Right lobe of liver (tissue), 6 donors: Measurements from ENCODE around the gene ESYT2. TPM values are rescaled to one million over a fixed set of nuclear protein-coding genes. Genes with fewer than 3 reads are reported as not detected.

Experiments
- ATAC-seq, 4 donors: fragments of 200-7000 bp; cut with Tn5 transposase; one replicate each; pipeline ENCODE4 v1.9.1; 2020; ENCODE audit warnings: mild to moderate bottlenecking in 4 of 4, moderate library complexity in 4 of 4
- DNase-seq, 3 donors: peaks; one replicate each; pipeline ENCODE4 v3.0.0-alpha.2; 2020
- H3K27ac ChIP-seq, 3 donors: fragments of 200-600 bp; one replicate each; pipeline ENCODE4 v1.8.0; 2022
- H3K27me3 ChIP-seq, 2 donors: fragments of 200-600 bp; one replicate each; pipeline ENCODE4 v1.8.0; 2022
- H3K36me3 ChIP-seq, 4 donors: fragments of 200-600 bp; sonication (generic) in 1 of 4; one replicate each; pipeline versions ENCODE4 v1.5.1 to v1.8.0; 2017 to 2022; ENCODE audit warnings: control low read depth in 1 of 4
- H3K4me1 ChIP-seq, 4 donors: fragments of 200-600 bp; sonication (generic) in 1 of 4; one replicate each; pipeline versions ENCODE4 v1.5.1 to v1.8.0; 2017 to 2022; ENCODE audit warnings: control low read depth in 1 of 4
- H3K4me3 ChIP-seq, 3 donors: fragments of 200-600 bp; one replicate each; pipeline ENCODE4 v1.8.0; 2022
- H3K9me3 ChIP-seq, 4 donors: fragments of 200-600 bp; sonication (generic) in 1 of 4; one replicate each; pipeline versions ENCODE4 v1.5.1 to v1.8.0; 2017 to 2022; ENCODE audit warnings: control low read depth in 1 of 4
- POLR2A ChIP-seq: fragments of 450-650 bp; IDR thresholded peaks from one replicate; pipeline ENCODE4 v1.6.1; 2017; ENCODE audit warnings: antibody characterized with exemption, mild to moderate bottlenecking
- WGBS: methylation state at CpG from one replicate; pipeline ENCODE4 v1.1.6; 2018; ENCODE audit warnings: low coverage, low lambda C conversion rate; ENCODE audit not compliant: insufficient coverage; ENCODE audit errors: missing lambda C conversion rate; 5-methylcytosine and 5-hydroxymethylcytosine counted together
- intact Hi-C, 2 donors: fragments of 100-400 bp; cut with DNase I; formaldehyde crosslinking; loops; one replicate each; pipeline versions ENCODE4 v1.11.2 to v1.14.1; 2022
- total RNA-seq, 6 experiments: library from RNA; depleted of rRNA in 2 of 6; stranded (reverse); fragments of >200 nt in 2 of 6; fragmentation: NEBNext Ultra II Directional in 3 of 6; extraction: Animal tissue kit (Norgen Biotek cat#: 25700) in 3 of 6; gene quantifications; one replicate each; pipeline versions ENCODE4 v1.1.0 to v1.2.4, GENCODE V29; 2016 to 2023
- TF ChIP-seq, protein P1 (sequence below), 4 donors: fragments of 200-600 bp in 3 of 4; fragments of 450-650 bp in 1 of 4; IDR thresholded peaks; one replicate each; pipeline versions ENCODE4 v1.5.1 to v1.8.0; 2016 to 2022; ENCODE audit warnings: antibody characterized with exemption in 4 of 4, mild to moderate bottlenecking in 2 of 4
- donor health status: DM: no; HTN: yes; CAD: no.
- donor health status: DM: no; HTN: no; CAD: no.
- donor health status: DM: no; HTN: no; CAD: no.
- donor health status: DM: no; HTN: yes; CAD: no.
- donor health status: DM: no; HTN: yes; CAD: no.

Gene ESYT2
- total RNA-seq, 6 experiments from 2014 or later: 19.7 to 28.7 (median 24.2) TPM

GRCh38 chr7:158795272-158795671 lies 34.0 kb downstream of the ESYT2 start:
- H3K4me3 ChIP-seq: no peak overlapping the region
- DNase-seq (no peak), ATAC-seq (no peak)
- H3K36me3 ChIP-seq: peaks cover 0 to 24% (median 7%) of the 10 kb centered on the region in 4 donors
- TF ChIP-seq, protein P1, sequence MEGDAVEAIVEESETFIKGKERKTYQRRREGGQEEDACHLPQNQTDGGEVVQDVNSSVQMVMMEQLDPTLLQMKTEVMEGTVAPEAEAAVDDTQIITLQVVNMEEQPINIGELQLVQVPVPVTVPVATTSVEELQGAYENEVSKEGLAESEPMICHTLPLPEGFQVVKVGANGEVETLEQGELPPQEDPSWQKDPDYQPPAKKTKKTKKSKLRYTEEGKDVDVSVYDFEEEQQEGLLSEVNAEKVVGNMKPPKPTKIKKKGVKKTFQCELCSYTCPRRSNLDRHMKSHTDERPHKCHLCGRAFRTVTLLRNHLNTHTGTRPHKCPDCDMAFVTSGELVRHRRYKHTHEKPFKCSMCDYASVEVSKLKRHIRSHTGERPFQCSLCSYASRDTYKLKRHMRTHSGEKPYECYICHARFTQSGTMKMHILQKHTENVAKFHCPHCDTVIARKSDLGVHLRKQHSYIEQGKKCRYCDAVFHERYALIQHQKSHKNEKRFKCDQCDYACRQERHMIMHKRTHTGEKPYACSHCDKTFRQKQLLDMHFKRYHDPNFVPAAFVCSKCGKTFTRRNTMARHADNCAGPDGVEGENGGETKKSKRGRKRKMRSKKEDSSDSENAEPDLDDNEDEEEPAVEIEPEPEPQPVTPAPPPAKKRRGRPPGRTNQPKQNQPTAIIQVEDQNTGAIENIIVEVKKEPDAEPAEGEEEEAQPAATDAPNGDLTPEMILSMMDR (IDR thresholded peaks at IDR 0.05): no peak
- TF ChIP-seq POLR2A: no peak
- H3K4me1 ChIP-seq: no peaks in the 10 kb centered on the region
- no peak overlapping the region for H3K27ac ChIP-seq
- no peaks in the 10 kb centered on the region for H3K9me3 ChIP-seq
- intact Hi-C loops: no loop called here
- no peaks in the 10 kb centered on the region for H3K27me3 ChIP-seq
- 61% methylated on average over 3 of the region's 4 CpGs for WGBS

DNA sequence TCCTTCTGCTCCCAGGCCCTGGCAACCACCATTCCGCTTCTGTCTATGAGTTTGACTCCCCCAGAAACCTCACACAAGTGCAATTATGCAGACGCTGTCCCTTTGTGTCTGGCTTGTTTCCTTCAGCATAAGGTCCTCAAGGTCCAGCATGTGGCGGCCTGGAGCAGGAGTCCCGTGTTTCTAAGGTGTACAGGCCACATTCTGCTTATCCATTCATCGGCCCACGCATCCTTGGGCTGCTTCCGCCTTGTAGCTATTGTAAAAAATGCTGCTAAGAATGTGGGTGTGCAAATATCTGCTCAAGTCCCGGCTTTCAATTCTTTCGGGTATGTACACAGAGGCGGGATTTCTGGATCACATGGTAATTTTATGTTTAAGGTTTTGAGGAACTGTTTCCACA lies 38.2 kb downstream of the ESYT2 start:
- ATAC-seq (no peak), DNase-seq (no peak)
- Histone ChIP-seq H3K9me3 (no peaks in the 10 kb centered on the region), H3K27ac (no peak overlapping the region), H3K4me3 (no peak overlapping the region), H3K36me3 (peaks cover 0 to 18% (median 6%) of the 10 kb centered on the region in 4 donors), H3K27me3 (no peaks in the 10 kb centered on the region), H3K4me1 (no peaks in the 10 kb centered on the region)
- intact Hi-C loops: no loop called here
- WGBS: 99% methylated on average over 10 of the region's 10 CpGs
- TF ChIP-seq, protein P1 (IDR thresholded peaks at IDR 0.05): no peak
- TF ChIP-seq POLR2A: no peak

DNA sequence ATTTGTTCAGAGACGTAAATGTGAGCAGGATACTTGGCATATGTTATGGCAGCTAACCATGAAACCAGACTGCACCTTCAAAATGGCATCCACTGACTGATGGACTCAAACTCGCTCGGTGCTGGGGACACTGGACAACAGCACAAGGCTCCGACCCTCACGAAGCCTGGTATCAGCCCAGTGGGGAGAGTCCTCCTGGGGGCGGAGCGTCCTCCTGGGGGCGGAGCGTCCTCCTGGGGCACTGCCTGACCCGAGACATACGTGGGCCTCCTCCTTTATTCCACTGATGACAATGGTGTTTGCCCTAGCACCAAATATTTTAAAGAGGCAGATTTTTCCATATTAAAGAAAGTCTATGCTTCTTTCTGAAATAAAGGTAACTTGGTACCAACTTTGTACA lies 39.5 kb downstream of the ESYT2 start:
- H3K27me3 ChIP-seq: no peaks in the 10 kb centered on the region
- intact Hi-C loops: no loop called here
- peaks cover 0 to 6% (median under 1%) of the 10 kb centered on the region in 4 donors for H3K36me3 ChIP-seq
- H3K27ac ChIP-seq: no peak overlapping the region
- no peak overlapping the region for H3K4me3 ChIP-seq
- H3K4me1 ChIP-seq: no peaks in the 10 kb centered on the region
- WGBS: 100% methylated on average over 1 of the region's 11 CpGs
- DNase-seq (no peak), ATAC-seq (peak in 1 of 4 donors; percentile 26)
- H3K9me3 ChIP-seq: no peaks in the 10 kb centered on the region
- TF ChIP-seq, protein P1 (IDR thresholded peaks at IDR 0.05): no peak
- TF ChIP-seq POLR2A: no peak

DNA sequence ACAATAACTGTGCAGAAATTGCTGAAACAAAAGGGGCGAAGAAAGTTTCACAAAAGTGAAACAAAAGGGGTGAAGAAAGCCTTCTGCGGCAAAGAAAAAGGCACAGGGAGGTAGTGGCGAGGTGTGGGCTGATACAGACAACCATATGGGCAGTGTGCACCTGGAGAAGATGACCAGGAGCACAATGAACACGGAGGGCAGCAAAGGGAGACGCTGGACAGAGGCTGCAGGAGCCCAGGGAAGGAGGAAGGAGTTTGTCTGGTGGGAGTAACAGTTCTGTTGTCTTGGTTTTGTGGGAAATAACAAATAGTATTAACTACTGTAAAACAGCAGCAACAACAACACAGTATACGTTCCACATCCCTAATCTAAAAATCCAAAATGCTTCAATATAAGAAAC lies 42.4 kb downstream of the ESYT2 start:
- 93% methylated on average over 6 of the region's 6 CpGs for WGBS
- H3K27me3 ChIP-seq: no peaks in the 10 kb centered on the region

More for the DNA sequence above, 42.4 kb downstream of the ESYT2 start:
- no peak for DNase-seq
- no peak overlapping the region for H3K4me3 ChIP-seq
- TF ChIP-seq POLR2A: no peak
- TF ChIP-seq, protein P1 (IDR thresholded peaks at IDR 0.05): no peak
- H3K4me1 ChIP-seq: no peaks in the 10 kb centered on the region
- intact Hi-C loops: no loop called here
- H3K9me3 ChIP-seq: no peaks in the 10 kb centered on the region
- H3K27ac ChIP-seq: no peak overlapping the region
- peaks cover 0 to 6% (median 0%) of the 10 kb centered on the region in 4 donors for H3K36me3 ChIP-seq
- ATAC-seq: no peak
